ENCODE data around the gene UGP2.

The UGP2 gene

DNA sequence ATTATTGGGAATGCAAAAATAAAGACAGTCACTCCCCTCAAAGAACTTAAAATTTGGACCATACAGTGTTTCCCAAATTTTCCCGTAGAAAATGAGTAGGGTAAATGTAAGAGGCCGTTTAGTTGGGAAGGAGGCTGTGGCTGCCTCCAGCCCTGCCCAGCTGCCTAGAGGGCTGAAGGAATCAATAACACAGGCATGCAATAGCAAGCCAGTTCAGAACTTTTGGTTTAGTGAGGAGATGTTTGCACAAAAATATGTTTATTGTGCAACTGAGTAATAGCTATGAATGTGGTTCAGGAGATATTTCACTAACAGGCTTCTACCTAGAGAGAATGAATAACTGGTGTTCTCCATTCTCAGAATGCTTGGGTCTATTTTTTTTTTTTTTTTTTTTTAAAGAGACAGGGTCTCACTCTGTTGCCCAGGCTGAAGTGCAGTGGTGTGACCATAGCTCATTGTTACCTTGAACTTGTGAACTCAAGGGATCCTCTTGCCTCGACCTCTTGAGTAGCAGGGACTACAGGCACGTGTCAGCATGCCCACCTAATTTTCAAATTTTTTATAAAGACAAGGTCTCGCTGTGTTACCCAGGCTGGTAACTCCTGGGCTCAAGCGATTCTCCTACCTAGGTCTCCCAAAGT, 23.6 kb downstream of the UGP2 start:
- no peak for DNase-seq (ENCODE audit: low read depth)

GRCh38 chr2:63866009-63866709, 24.5 kb downstream of the UGP2 start:
- DNase-seq (ENCODE audit: low read depth) = no peak

GRCh38 chr2:63870679-63871078, 29.0 kb downstream of the UGP2 start:
- DNase-seq (ENCODE audit: low read depth) = no peak

GRCh38 chr2:63871864-63872263, 30.2 kb downstream of the UGP2 start:
- DNase-seq (ENCODE audit: low read depth) = no peak

GRCh38 chr2:63872571-63873328, 31.1 kb downstream of the UGP2 start:
- DNase-seq (ENCODE audit: low read depth) = no peak

DNA sequence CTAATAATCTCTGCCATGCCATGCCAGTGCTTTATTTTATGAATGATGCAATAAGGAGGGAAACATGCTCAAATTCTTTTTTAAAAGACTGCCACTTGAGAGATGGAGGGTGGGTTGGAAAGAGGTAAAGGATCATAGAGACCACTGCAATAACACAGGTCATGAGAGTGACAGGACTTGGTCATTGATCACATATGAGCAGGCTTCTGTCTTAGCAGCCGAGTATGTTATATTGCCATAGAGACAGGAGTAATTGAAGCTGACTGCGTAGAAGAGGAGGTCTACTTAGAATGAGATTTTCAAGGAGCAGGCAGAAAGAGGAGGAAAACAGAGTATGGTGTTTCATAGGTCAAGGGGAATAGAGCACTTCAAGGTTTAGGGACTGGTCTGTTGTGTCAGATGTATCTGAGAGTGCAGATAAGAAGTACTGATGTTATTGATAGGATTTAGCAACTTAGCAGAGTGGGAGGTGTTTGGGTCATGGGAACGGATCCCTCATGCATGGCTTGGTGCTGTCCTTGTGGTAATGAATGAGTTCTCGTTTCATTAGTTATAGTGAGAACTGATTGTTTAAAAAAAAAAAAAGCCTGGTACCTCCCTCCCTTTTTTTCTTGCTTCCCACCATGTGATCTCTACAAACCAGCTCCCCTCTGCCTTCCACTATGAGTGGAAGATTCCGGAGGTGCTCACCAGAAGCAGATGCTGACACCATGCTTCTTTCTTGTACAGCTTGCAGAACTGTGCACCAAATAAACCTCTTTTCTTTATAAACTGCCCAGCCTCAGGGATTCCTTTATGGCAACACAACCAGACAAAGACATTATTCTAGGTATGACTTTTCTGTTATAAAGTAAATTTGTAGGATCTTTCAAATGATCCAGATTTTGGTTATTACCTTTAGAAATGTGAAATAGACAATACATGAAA, 32.8 kb downstream of the UGP2 start:
- no peak for DNase-seq (ENCODE audit: low read depth)

DNA sequence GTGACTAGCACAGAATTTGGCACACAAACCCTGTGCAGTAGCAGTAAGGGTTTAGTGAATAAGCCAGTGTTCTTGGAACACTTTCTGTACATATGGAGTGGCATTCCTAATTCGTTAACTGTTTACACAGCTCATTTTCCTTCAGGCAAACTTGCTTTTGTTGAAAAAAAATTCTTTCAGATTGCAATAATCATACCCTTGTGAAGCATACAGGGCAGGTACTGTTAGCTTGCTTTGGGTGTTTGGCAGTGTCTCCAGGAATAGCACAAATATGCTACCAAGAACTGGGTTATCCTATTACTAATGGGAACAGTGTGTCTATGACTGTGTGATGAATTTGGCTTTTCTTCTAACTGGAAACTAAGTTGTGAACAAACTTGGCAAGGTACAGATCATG, 33.4 kb downstream of the UGP2 start:
- no peak for DNase-seq (ENCODE audit: low read depth)

DNA sequence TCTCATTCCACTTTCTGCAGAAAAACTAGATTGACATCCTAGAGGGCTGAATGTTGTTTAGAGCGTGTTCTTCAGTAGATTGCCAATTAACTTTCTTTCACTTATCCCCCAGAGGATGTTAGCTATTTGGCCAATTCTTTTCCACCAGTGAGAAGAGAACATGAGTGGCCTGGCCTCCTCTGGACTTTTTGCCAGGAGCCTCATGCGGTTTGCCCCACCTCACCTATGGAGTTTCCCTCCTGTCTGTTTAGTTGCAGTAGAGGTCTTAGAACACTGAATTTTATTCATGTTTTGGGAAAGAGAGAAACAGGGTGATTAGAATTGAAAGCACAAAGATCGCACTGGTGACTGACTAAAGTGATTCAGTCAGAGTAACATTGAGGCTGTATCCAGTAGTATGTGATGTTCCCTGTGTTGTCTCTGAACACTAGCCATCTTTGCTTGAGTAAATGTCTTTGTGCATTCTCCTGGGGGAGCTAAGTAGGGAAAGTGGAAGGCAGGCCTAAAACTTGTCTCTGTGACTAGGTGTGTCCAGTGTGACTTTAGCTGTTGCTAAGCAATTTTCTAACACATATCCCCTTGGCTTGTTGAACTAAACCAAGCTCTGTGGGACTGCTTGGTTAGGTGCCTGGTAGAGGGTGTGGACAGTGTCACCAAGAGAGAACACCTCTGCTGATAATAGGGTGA, 34.0 kb downstream of the UGP2 start:
- no peak for DNase-seq (ENCODE audit: low read depth)

DNA sequence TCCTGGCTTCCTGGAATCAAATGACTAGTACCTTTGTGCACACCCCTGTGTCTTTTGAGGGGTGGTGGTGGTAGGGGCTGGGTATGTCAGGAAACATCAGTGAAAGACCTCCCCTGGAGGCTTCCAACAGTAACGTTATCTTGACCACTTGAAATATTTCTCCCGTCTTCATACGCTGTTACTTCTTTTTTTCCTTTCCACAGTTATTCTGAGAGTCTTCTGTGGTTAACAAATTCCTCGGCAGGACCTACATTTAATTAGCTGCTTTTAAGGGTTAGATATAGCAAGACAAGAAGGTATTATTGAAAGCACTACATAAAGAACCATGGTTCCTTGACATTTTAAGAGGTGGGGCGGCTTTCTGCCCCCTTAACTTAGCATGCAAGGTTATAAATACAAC, 34.6 kb downstream of the UGP2 start:
- no peak for DNase-seq (ENCODE audit: low read depth)

GRCh38 chr2:63878486-63878885, 36.8 kb downstream of the UGP2 start:
- DNase-seq (ENCODE audit: low read depth) = no peak

DNA sequence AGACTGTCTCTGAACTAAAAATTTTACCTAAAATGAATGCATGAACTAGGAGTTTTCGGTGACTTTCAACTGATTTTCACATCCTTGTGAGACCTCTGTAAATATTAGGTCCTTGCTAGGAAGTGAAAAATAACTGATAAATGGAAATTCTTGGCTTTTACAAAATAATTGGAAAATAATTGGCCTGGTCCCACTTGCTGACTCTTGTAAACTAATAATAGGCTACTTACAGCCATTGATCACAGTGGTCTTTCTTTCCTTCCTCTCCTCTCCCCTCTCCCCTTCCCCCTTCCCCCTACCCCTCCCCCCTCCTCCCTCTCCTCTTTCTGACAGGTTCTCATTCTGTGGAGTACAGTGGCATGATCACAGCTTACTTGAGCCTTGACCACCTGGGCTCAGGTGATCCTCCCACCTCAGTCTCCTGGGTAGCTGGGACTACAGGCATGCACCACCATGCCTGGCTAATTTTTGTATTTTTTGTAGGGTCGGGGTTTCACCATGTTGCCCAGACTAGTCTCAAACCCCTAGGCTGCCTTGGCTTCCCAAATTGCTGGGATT, 38.3 kb downstream of the UGP2 start:
- DNase-seq (ENCODE audit: low read depth) = no peak

- no peak for DNase-seq (ENCODE audit: low read depth)
Measured at GRCh38 chr2:63880625-63881024, 38.9 kb downstream of the UGP2 start.

DNA sequence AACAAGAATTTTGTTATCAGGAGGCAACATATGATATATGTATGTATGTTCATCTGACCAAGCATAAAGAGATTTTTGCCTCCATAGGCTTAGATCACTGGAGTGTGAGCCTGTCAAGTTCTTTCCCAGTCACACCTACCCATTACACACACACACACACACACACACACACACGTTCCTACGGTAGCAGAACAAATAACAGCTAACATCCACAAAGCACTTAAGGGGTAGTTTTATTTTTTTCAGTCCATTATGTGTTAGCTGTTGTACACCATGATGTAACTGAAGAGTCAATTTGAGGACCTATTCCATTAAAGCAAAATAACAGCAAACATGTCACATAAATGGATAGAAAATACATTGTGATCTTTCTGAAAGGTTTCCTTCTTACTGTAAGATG, 39.5 kb downstream of the UGP2 start:
- DNase-seq (ENCODE audit: low read depth) = no peak

- no peak for DNase-seq (ENCODE audit: low read depth)
Measured at GRCh38 chr2:63882395-63883105, 40.9 kb downstream of the UGP2 start.

- no peak for DNase-seq (ENCODE audit: low read depth)
Measured at GRCh38 chr2:63886445-63886844, 44.7 kb downstream of the UGP2 start.

GRCh38 chr2:63888053-63888452, 46.4 kb downstream of the UGP2 start:
- no peak for DNase-seq (ENCODE audit: low read depth)

DNA sequence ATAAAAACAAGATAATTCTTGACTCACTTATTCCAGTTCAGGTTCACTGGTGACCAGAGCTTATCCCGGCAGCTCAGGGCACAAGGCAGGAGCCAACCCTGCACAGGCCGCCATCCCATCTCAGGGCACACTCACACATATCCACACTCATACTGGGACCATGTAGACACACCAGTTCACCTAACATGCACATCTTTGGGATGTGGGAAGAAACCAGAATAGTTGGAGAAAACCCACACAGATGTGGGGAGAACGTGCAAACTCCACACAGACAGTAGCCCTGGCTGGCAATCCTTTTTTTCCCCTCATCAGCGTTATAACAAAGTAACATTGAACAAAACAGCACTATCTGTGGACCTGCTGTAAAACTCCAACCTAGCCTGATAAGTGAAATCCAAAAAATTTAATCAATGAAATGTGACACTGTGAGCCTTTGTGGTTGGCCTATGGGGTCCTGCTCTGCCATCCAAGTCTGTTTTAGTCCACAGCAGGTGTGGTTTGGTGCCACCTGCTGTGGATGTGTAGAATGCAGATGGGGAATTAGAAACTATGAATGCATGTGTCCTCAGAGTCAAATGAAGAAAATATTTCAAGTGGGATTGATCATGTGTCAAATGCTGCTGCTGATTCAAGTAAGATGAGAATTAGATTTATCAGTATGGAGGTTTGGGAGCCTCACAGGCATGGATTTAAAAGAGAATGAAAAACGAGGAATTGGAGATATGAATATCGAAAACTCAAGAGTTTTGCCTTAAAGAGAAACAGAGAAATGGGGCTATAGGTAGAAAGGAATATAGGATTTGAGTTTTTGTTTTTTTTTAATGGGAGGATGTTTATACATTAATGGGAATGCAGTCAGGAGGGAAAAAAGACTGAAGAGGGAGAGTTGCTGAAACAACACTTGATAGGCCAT, 47.0 kb downstream of the UGP2 start:
- no peak for DNase-seq (ENCODE audit: low read depth)

DNA sequence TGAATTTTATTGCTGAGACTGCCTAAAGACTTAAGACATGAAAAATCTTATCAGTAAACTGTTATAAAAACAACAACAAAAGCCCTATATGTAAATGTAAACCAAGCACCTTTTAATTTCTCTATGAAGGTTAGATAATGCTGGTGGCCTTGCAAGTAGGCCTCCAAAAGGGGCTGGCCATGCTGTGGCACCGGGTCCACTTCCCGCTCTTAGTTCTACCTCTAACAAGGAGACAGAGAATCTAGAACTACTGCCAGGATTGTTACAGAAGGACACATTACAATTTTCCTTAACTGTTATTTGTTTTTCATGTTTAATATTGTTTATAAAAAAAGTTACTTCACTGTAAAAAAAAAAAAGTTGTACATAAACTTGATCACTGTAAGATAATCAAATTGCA, 49.0 kb downstream of the UGP2 start:
- no peak for DNase-seq (ENCODE audit: low read depth)

GRCh38 chr2:63891488-63892030, 49.9 kb downstream of the UGP2 start:
- DNase-seq (ENCODE audit: low read depth) = no peak
